EL (cell line): ENCODE data around the gene CYFIP1.

Experiments used
- DNase-seq: peaks from one replicate; pipeline ENCODE4 v3.0.0-alpha.2; 2016

The CYFIP1 gene

DNA sequence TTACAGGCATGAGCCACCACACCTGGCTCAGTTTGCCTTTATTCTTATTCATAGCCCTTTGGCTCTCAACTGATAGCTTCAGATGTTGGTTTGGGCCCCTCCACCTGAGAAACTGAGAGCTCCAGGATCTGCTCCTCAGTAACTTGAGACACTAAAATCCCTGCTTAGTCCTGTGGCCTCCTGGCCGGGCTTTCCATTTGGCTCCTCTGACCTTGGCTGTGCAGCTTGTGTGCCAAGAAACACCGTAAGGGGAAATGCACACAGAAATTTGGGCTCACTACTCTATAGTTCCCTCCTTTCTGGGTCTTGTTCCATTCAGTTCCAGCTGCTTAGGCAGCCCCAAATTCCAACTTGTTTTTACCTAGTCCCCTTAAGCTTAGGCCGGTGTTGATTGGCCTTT, 116.8 kb downstream of the CYFIP1 start:
- DNase-seq, result no peak

DNA sequence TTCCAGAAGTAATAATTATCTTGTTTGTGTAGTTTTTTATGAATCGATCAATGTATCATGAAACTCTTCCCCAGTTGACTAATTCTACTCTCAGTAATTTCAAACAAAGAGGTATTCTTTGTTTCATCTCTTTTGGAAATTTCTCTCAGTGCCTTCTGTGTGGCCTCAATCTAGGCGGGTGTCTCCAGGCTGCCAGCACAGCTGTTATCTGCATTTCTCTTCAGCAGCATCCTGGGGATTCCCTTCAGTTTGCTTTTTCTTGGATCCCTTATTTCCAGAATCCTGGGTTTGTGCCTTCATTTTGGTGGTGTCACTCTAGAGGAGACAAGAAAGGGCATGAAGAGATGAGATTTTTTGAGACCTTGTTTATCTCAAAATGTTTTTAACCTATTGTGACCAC, 119.0 kb downstream of the CYFIP1 start:
- DNase-seq, result no peak

DNA sequence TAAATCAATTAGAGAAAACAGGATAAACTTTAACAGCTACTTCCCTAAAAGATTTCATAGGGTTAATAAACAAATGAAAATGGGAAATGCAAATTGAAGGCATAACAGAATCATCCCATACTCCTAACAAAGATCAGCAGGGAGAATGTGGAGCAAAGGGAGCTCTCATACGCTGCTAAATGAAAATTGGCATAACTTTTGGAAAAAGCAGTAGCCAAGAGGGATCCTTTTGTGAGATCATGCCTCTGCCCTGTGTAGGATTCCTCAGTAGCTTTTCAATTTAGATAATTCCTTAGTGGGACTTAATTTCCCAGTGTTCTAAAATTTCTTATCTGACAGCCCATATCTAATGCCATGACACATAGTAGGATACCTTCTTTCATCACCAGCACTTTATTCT, 123.5 kb downstream of the CYFIP1 start:
- no peak for DNase-seq

DNA sequence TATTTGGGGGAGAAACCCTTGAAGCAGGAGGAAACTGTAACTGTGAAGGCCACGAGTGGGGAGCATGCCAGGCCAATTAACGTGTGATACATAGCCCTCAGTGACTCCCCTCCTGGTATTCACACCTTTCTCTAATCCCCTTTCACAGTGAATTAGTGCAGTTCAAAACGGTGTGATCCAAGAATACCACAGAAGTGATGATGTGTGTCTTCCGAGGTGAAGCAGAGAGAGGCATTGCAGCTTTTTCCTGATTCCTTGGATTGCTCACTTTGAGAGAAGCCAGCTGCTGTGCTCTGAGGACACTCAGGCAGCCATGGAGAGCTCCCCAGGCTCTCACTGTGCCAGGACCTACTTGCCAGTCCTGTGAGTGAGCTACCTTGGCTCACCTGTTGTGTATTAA, 124.4 kb downstream of the CYFIP1 start:
- no peak for DNase-seq

DNA sequence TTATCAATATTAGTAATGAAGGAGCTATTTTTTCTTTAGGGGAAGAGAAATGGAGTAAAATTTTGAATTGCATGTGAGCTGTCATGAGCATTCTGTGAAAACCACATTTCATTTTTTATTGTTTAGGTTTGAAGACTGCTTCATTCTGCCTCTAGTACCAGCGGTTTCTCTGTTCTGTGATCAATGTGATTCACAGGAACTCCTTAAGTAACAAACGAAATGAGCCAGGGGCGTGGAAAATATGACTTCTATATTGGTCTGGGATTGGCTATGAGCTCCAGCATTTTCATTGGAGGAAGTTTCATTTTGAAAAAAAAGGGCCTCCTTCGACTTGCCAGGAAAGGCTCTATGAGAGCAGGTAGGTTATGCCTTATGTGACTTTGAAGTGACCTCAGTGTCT, 128.7 kb downstream of the CYFIP1 start:
- no peak for DNase-seq

DNA sequence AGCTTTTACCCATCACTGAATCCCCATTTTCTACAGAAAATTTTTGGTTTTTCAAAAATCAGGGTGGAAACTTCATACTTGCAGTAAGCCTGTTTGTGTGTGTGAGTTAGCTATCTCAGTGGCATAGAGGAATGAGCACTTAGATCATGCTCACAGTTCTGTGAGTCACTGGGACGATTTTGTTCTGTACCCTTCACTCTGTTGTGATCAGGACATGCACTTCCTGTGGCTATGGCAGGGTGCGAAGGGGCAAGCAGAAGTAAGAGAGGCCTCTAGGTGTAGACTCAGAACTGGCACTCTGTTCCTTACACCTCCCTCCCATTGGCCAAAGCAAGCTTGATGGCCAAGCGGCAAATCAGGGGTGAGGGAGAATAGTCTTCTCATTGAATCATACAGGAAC, 130.1 kb downstream of the CYFIP1 start:
- peak; percentile 25 for DNase-seq

DNA sequence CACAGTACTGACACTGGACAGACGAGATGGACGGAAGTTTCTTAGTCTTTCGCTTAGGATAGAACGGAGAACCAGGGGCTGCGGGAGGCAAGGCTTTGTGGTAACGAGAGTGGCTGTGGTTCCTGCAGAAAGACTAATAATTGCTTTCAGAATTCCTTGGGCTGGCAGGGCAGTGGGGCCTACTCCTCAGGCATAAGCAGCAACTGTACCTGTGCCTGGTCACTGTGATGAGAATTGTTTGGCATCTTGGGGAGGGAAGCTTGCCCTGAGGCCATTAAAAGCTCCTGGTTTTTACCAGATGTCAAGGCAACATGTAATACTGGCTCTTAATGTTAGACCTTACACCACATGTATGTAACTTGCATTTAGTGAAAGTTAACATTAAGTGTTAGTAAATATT, 134.1 kb downstream of the CYFIP1 start:
- DNase-seq, result no peak

DNA sequence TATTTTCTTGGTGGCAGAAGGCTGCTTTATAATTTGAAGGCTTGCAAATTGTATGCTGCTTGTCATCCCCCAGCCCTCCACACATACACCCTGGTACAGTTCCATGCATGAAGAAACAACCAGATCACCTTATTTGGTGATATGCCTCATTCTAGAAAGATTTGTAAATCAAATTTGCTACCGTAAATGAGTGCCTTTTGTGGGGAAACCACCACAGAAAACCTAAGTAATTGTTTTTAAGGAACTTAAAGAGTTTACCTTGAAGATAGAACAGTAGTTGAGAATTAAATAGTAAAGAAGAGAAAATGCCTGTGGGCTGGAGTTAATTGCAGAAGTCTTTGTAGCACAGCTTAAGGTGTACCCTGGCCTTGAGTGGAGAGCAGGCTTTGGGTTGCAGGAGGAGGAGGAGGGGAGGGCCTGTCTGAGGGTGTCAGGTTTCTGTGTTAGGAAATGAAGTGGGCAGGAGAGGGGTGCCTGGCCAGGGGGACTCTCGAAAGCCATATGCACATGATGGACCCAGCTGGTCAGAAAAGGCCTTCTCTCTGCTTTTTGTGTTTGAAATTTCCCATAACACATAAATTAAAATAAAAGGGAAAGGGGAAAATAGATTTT, 134.8 kb downstream of the CYFIP1 start:
- no peak for DNase-seq

DNA sequence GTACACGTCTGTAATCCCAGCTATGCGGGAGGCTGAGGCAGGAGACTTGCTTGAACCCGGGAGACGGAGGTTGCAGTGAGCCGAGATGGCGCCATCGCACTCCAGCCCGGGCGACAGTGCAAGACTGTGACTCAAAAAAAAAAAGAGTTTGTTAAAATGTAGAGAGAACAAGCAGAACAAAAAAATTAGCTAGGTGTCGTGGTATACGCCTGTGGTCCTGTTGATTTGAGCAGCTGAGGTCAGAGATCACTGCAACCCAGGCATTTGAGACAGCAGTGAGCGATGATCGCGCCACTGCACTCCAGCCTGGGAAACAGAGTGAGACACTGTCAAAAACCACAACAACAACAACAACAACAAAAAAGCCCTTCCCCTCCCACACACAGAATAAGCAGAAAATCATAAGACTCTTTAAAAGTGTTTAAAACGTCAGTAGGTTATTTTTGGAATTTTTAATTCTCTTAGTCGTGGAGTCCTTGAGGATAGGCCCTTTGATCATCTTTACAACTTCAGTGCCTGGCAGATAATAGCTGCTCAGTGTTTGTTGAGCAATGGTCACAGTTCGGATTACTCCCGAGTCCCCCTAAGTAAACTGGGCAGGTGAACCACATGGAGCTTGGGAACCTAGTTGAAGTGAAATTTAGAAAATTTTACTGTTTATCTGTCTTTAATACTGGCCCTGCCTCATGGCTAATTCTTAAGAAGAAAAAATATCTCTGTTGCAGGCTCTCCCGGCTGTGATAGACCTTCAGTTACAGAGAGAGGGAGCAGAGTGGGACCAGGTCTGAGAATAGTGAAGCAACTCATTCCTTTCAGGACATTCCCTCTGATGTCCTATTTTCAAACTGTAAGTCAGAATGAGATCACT, 135.5 kb downstream of the CYFIP1 start:
- DNase-seq, result no peak

DNA sequence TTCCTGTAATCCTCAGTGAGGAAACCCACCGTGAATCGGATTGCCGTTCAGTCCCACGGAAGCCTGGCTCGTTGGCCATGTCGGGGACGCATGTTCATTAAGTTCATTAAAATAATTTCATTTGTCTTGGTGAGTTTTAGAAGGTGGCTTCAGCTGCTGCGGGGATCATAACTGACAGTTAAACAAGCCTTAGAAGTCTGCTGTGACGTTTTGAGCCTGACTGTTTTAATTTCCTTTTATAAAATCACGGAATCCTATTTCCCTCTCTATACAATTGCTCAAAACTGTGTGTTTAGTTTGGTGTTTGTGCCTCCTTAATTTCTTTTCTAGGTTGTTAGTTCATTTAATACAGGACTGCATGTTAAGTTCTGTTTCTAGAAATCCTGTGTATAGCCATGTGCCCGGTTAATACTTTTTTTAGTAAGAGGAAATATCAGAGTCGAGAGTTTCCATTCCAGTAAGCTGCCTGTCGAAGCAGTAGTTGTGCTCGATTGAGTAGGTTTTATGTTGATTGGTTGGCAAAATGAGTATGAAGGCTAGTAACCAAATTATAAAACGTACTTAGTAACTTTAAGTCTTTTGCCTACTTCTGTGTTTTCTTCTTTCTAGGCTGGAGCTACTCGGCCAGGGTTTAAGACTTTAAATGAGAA, 141.0 kb downstream of the CYFIP1 start:
- peak; percentile 6 for DNase-seq

DNA sequence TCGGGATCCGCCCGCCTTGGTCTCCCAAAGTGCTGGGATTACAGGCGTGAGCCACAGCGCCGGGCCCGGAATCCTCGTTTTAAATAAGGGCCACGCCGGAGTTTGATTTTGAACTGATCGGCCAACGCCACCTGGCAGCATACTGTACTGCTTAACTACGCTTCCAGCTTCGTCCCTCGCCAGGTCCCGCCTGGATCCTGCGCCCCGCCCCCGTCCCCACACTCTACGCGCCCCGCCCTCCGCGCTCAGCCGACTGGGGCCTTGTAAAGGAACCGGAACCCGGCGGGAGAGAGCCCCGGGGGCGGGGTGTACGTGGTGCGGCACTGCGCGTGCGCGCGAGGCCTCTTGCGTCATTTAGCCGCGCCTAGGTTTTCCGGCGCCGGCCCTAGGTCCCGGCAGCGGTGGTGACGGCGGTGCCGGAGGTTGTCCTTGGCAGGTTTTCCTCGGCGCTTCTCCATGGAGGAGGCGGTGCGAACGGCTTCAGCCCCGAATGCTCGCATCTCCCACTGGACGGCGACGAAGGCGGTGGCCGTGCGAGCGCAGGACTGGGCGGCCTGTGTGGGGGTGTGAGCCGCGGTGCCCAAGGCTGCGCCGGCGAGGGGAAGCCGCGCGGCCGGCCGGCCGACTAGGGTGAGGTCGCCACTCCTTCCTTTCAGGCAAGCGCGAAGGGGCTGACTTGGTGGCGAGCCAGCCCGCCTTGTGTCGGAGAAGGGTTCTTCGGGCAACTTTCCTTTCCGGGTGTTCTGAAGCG, 141.7 kb downstream of the CYFIP1 start, which contains the start of gene NIPA2:
Gene NIPA2, plus strand, starts transcription at position 375 of the 751 bp plus-strand sequence. CDS start 13,066 bp downstream, outside the sequence.
- peak; percentile 97 for DNase-seq

DNA sequence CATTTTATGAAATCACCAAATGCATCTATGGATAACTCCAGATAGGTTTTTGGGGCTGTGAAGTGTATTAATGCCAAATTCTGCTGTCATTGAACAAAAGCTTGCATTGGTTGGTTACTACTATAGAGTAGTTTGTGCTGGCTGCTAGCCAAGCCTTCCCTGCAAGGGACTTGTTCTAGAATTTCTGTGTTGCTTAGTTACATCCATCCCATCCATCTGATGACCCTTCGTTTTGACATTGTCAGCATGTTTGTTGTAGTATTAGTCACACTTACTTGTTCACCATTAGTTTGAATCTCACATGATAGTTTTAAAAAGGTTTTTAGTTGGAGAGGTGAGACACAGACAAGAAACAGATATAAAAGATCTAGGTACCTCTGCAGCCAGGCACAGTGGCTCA, 148.7 kb downstream of the CYFIP1 start:
- no peak for DNase-seq

DNA sequence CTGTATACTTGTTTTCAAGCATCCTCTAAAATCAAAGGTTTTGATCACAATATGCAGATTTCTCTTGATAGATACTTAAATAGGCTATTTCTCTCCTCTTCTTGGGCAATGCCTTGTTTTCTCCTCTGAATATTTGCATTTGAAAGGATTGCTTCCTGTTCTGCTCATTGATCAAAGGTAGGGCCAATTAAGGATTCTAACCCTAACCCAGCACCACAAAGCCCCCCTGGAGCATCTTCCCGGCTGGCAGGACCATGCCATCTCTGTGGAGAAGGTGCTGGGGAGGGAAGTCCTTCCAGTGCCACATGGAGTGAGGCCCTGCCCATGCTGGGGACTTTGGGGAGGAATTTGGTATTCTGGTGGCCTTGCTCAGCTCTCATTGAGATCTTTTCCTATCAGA, 153.0 kb downstream of the CYFIP1 start:
- no peak for DNase-seq

DNA sequence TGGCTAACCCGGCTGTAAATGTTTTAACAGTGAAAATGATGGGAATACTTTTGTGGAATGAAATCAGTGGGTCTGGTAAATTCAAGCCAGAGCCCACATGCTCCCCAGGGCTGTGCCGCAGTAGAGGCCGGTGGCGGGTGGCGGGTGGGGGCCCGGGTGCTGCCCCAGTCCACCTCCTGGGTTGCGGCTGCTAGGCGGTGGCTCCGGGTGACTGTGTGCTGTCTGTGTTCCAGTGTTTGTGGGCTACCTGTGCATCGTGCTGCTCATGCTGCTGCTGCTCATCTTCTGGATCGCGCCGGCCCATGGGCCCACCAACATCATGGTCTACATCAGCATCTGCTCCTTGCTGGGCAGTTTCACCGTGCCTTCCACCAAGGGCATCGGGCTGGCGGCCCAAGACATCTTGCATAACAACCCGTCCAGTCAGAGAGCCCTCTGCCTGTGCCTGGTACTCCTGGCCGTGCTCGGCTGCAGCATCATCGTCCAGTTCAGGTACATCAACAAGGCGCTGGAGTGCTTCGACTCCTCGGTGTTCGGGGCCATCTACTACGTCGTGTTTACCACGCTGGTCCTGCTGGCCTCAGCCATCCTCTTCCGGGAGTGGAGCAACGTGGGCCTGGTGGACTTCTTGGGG, 156.6 kb downstream of the CYFIP1 start:
- DNase-seq, result no peak

DNA sequence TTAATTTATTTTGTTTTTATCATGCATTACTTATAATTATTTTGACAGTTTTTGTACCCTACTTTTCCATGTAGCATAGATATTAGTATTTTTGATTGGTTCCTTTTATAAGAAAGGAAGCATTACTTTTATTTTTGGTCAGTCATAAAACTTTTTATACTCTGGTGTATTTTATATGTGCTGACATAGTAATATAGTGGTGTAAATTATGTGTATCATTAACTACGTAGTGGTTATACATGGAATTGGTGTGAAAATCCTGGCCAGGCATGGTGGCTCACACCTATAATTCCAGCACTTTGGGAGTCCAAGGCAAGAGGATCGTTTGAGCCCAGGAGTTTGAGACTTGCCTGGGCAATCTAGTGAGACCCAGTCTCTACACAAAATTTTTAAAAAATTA, 160.5 kb downstream of the CYFIP1 start:
- no peak for DNase-seq
